HL-60/S4 (cell line): ENCODE data around the gene PKP3.
"Not testable (repeated sequence)": the region's sequence is repeated elsewhere in the genome, so short reads cannot be mapped to it uniquely, and the experiment has no call there.

ENCODE experiments used
- in situ Hi-C: fragments of 300-500 bp; cut with MboI; formaldehyde crosslinking; loops from 2 replicates; pipeline ENCODE4 v1.14.3; 2022; ENCODE audit warnings: low sequenced_read_pairs

PKP3 gene

GRCh38 chr11:420911-421321 lies 26.9 kb downstream of the PKP3 start:
- in situ Hi-C loops: no loop called here

- in situ Hi-C loops: no loop called here
These were observed 28.2 kb downstream of the PKP3 start for GRCh38 chr11:422249-422656.

GRCh38 chr11:424232-424631 lies 30.2 kb downstream of the PKP3 start:
- in situ Hi-C loops: no loop called here

GRCh38 chr11:424766-425165 lies 30.8 kb downstream of the PKP3 start:
- in situ Hi-C loops: not testable (repeated sequence)

- in situ Hi-C loops: no loop called here
These were observed 31.3 kb downstream of the PKP3 start for GRCh38 chr11:425301-425700.

- in situ Hi-C loops: no loop called here
These were observed 32.8 kb downstream of the PKP3 start for GRCh38 chr11:426851-427250.

GRCh38 chr11:428295-428694 lies 34.3 kb downstream of the PKP3 start:
- in situ Hi-C loops: no loop called here

- in situ Hi-C loops: no loop called here
These were observed 35.4 kb downstream of the PKP3 start for GRCh38 chr11:429391-429790.

GRCh38 chr11:429931-430456 lies 36.0 kb downstream of the PKP3 start:
- in situ Hi-C loops: no loop called here

GRCh38 chr11:431921-432320 lies 37.9 kb downstream of the PKP3 start:
- in situ Hi-C loops: no loop called here

- in situ Hi-C loops: no loop called here
These were observed 38.6 kb downstream of the PKP3 start for GRCh38 chr11:432501-433100.

- in situ Hi-C loops: no loop called here
These were observed 39.1 kb downstream of the PKP3 start for GRCh38 chr11:433111-433510.

- in situ Hi-C loops: no loop called here
These were observed 39.6 kb downstream of the PKP3 start for GRCh38 chr11:433641-434040.

GRCh38 chr11:434496-434895 lies 40.5 kb downstream of the PKP3 start:
- in situ Hi-C loops: no loop called here

- in situ Hi-C loops: not testable (repeated sequence)
These were observed 41.2 kb downstream of the PKP3 start for GRCh38 chr11:434999-435740.

GRCh38 chr11:437228-437870 lies 43.3 kb downstream of the PKP3 start:
- in situ Hi-C loops: no loop called here

- in situ Hi-C loops: no loop called here
These were observed 44.3 kb downstream of the PKP3 start for GRCh38 chr11:438101-438844.

- in situ Hi-C loops: no loop called here
These were observed 45.5 kb downstream of the PKP3 start for GRCh38 chr11:439315-440064.

GRCh38 chr11:440065-441042 lies 46.3 kb downstream of the PKP3 start:
- in situ Hi-C loops: no loop called here
